Right lobe of liver (tissue), 4 donors: ENCODE results near the gene CDHR5.

Experiments
- POLR2A ChIP-seq: fragments of 450-650 bp; IDR thresholded peaks from one replicate; pipeline ENCODE4 v1.6.1; 2017; ENCODE audit warnings: antibody characterized with exemption, mild to moderate bottlenecking
- TF ChIP-seq, protein P1 (sequence below), 4 donors: fragments of 200-600 bp in 3 of 4; fragments of 450-650 bp in 1 of 4; IDR thresholded peaks; one replicate each; pipeline versions ENCODE4 v1.5.1 to v1.8.0; 2016 to 2022; ENCODE audit warnings: antibody characterized with exemption in 4 of 4, mild to moderate bottlenecking in 2 of 4
- donor health status: DM: no; HTN: no; CAD: no.
- donor health status: DM: no; HTN: no; CAD: no.
- donor health status: DM: no; HTN: yes; CAD: no.

DNA sequence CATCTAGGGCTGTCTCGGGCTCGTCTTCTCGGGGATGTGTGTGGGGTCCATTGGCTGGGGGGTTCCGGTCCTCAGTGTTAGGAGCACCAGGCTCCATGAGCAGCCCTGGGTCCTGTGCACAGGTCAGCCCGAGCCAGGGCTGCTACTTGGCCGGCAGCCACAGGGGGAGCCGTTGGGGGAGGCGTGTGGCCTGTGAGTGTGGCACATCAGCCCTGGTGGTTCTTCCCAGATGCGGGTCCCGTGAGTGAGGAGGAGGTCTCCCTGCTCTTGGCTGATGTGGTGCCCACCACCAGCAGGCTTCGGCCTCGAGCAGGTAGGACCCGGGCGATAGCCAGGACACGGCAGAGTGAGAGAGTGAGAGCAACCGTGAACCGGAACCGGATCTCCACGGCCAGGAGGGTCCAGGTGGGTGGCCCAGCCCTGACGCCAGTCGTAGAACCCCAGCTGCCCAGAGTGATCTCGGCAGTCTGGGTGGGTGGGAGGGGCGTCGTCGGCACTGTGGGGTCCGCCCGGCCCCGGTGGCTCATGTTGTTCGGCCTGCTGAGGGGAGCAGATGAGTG, 27.5 kb downstream of the CDHR5 start:
- TF ChIP-seq, protein P1, sequence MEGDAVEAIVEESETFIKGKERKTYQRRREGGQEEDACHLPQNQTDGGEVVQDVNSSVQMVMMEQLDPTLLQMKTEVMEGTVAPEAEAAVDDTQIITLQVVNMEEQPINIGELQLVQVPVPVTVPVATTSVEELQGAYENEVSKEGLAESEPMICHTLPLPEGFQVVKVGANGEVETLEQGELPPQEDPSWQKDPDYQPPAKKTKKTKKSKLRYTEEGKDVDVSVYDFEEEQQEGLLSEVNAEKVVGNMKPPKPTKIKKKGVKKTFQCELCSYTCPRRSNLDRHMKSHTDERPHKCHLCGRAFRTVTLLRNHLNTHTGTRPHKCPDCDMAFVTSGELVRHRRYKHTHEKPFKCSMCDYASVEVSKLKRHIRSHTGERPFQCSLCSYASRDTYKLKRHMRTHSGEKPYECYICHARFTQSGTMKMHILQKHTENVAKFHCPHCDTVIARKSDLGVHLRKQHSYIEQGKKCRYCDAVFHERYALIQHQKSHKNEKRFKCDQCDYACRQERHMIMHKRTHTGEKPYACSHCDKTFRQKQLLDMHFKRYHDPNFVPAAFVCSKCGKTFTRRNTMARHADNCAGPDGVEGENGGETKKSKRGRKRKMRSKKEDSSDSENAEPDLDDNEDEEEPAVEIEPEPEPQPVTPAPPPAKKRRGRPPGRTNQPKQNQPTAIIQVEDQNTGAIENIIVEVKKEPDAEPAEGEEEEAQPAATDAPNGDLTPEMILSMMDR (IDR thresholded peaks at IDR 0.05), result no peak
- TF ChIP-seq POLR2A, result no peak
